WERI-Rb-1 (cell line): Measurements from ENCODE around the gene POFUT1.
A peak's percentile ranks its signal among the peaks of the same experiment; 100 is the strongest.

Experiments
- DNase-seq: peaks from one replicate; pipeline ENCODE4 v3.0.0-alpha.2; 2020
- H3K27ac ChIP-seq: fragments of 250-450 bp; sonication (Bioruptor Pico); 2 replicates; pipeline ENCODE4 v1.5.1; 2020; ENCODE audit warnings: mild to moderate bottlenecking, moderate library complexity
- H3K27me3 ChIP-seq: fragments of 250-450 bp; sonication (Bioruptor Pico); 2 replicates; pipeline ENCODE4 v1.5.1; 2021; ENCODE audit warnings: mild to moderate bottlenecking, low read depth, moderate library complexity; ENCODE audit not compliant: insufficient read depth, severe bottlenecking
- H3K36me3 ChIP-seq: fragments of 250-450 bp; sonication (Bioruptor Pico); 2 replicates; pipeline ENCODE4 v1.5.1; 2020; ENCODE audit warnings: mild to moderate bottlenecking, moderate library complexity
- H3K4me3 ChIP-seq: 2 replicates; pipeline ENCODE4 v1.5.1; 2011; ENCODE audit warnings: low read depth, mild to moderate bottlenecking, control low read depth, low read length
- H3K9me3 ChIP-seq: fragments of 250-450 bp; sonication (Bioruptor Pico); 2 replicates; pipeline ENCODE4 v1.5.1; 2021; ENCODE audit warnings: mild to moderate bottlenecking, moderate library complexity; ENCODE audit not compliant: severe bottlenecking
- TF ChIP-seq, protein P1 (sequence below): IDR thresholded peaks from 2 replicates; pipeline ENCODE4 v1.5.1; 2011; ENCODE audit warnings: low read depth, mild to moderate bottlenecking, control low read depth, inconsistent platforms, low read length

Gene POFUT1

GRCh38 chr20:32236048-32236533 lies 28.4 kb downstream of the POFUT1 start:
- no peak overlapping the region for H3K27ac ChIP-seq
- H3K4me3 ChIP-seq: no peak overlapping the region
- H3K9me3 ChIP-seq: no peaks in the 10 kb centered on the region
- H3K27me3 ChIP-seq: no peaks in the 10 kb centered on the region
- TF ChIP-seq, protein P1, sequence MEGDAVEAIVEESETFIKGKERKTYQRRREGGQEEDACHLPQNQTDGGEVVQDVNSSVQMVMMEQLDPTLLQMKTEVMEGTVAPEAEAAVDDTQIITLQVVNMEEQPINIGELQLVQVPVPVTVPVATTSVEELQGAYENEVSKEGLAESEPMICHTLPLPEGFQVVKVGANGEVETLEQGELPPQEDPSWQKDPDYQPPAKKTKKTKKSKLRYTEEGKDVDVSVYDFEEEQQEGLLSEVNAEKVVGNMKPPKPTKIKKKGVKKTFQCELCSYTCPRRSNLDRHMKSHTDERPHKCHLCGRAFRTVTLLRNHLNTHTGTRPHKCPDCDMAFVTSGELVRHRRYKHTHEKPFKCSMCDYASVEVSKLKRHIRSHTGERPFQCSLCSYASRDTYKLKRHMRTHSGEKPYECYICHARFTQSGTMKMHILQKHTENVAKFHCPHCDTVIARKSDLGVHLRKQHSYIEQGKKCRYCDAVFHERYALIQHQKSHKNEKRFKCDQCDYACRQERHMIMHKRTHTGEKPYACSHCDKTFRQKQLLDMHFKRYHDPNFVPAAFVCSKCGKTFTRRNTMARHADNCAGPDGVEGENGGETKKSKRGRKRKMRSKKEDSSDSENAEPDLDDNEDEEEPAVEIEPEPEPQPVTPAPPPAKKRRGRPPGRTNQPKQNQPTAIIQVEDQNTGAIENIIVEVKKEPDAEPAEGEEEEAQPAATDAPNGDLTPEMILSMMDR: no peak
- peaks cover 44% of the 10 kb centered on the region for H3K36me3 ChIP-seq
- DNase-seq: no peak

- no peak for DNase-seq
- no peaks in the 10 kb centered on the region for H3K27me3 ChIP-seq
- H3K4me3 ChIP-seq: no peak overlapping the region
- H3K36me3 ChIP-seq: peaks cover 37% of the 10 kb centered on the region
- no peak overlapping the region for H3K27ac ChIP-seq
- TF ChIP-seq, protein P1: no peak
- no peaks in the 10 kb centered on the region for H3K9me3 ChIP-seq
Observed at GRCh38 chr20:32236819-32237218, 29.1 kb downstream of the POFUT1 start.

DNA sequence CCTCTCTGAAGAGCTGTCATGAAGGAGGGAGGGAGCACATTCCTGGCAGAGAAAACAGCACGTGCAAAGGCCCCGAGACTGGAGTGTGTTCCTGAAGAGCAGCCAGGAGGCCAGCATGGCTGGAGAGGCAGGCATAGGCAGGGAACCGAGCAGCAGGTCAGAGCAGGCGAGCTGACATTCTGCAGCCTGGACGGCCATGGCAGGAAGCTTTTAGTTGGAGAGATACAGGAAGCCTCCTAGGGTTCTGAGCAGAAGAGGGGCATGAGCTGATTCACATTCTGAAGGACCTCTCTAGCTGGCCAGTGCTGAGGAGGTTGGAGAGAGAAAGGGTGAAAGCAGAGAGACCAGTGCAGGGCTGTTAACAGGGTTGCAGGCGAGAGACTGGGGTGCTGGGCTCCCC lies 29.7 kb downstream of the POFUT1 start:
- no peak overlapping the region for H3K4me3 ChIP-seq
- H3K27me3 ChIP-seq: no peaks in the 10 kb centered on the region
- peaks cover 31% of the 10 kb centered on the region for H3K36me3 ChIP-seq
- H3K9me3 ChIP-seq: no peaks in the 10 kb centered on the region
- no peak for DNase-seq
- TF ChIP-seq, protein P1: no peak
- no peak overlapping the region for H3K27ac ChIP-seq

DNA sequence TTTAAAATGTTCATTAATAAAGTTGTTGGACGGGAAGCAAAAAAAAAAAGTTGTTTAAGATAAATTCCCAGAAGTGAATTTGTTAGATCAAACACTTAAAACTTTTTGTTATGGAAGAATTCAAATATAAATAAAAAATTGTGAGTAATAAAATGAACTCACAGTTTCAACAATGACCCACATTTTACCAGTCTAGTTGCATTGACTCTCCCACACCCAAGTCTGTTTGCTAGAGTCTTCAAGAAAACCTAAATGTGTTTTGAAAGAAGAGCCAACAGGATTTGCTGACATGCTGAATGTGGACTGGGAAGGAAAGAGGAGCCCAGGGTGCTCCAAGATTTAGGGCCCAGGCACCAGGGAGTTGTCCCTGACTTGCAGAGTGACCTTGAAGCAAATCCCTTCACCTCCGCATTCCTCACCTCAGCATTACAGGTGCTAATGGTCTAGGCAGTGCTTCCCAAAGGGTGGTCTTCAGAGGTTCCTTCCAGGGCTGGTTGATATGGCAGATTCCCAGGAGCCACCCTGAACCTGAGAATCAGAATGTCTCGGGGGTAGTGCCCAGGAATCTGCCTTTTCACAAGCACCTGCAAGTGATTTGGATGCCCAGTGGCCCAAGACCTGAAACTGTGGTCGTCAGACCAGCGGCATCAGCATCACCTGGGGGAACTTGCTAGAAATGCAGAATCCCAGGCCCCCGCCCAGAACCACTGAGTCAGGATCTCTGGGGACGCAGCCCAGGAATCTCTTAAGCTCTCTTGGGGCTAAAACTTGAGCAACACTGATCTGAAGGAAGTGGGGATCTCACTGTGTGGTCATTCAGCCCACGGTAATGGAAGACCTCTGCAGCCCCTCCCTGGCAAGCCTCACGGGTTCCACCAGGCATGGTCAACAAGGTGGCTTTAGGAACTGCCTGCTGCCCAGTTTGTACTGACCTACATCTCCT lies 31.1 kb downstream of the POFUT1 start:
- H3K9me3 ChIP-seq: no peaks in the 10 kb centered on the region
- H3K4me3 ChIP-seq: no peak overlapping the region
- TF ChIP-seq, protein P1: no peak
- no peaks in the 10 kb centered on the region for H3K27me3 ChIP-seq
- no peak for DNase-seq
- peaks cover 18% of the 10 kb centered on the region for H3K36me3 ChIP-seq
- no peak overlapping the region for H3K27ac ChIP-seq

DNA sequence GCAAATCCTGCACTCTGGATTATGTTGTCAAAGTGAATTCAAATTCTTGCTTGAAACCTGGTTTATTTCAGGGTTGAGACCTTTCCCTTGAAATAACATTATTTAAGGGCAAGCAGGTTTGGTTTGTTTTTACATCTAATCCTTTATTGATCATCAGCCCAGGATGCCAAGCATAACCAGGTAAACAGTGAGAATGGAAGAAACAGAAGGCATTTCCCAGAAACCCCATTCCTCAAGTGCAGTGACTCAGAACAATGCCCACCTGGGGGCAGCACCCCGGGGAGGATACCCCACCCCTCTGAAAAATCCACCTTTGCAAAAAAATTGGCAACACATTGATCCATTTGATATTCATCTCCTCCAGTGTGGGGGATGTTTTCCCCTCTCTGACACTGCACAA lies 32.5 kb downstream of the POFUT1 start:
- Histone ChIP-seq H3K36me3 (peaks cover 7% of the 10 kb centered on the region), H3K27me3 (no peaks in the 10 kb centered on the region), H3K4me3 (no peak overlapping the region), H3K9me3 (no peaks in the 10 kb centered on the region), H3K27ac (no peak overlapping the region)
- TF ChIP-seq, protein P1: peak; percentile 40
- DNase-seq: no peak

DNA sequence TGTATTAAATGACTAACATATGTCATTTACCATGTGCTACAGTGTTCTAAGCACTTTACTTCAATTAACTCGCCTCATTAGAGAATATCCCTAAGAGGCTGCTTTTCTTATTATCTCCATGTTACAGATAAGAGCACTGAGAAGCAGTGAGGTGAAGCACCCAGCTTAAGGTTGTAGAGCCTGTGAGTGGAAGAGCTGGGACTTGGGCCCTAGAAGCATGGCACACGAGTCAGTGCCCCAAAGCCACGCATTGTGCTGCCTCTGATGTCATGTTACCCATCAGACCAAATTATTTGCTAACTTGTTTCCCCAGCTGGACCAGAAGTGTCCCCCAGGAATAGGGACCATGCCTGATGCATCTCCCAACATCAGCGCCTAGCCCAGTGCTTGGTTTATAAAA lies 34.1 kb downstream of the POFUT1 start:
- Histone ChIP-seq H3K36me3 (peaks cover 2% of the 10 kb centered on the region; the same call in 1 of the 2 replicates), H3K27me3 (no peaks in the 10 kb centered on the region), H3K9me3 (no peaks in the 10 kb centered on the region), H3K4me3 (no peak overlapping the region), H3K27ac (no peak overlapping the region)
- TF ChIP-seq, protein P1: no peak
- DNase-seq: peak; percentile 12
